Brain microvascular endothelial cell (primary cell): ENCODE data around the gene SLC39A10.

Experiments
- DNase-seq: peaks from one replicate; pipeline ENCODE4 v3.0.0-alpha.2; 2020
- H3K27ac ChIP-seq: fragments of 250-450 bp; sonication (Bioruptor Pico); 2 replicates; pipeline ENCODE4 v1.5.1; 2020; ENCODE audit warnings: mild to moderate bottlenecking, moderate library complexity
- H3K27me3 ChIP-seq: fragments of 250-450 bp; sonication (Bioruptor Pico); replicated peaks from 2 replicates; pipeline ENCODE4 v1.5.1; 2020; ENCODE audit warnings: mild to moderate bottlenecking
- H3K36me3 ChIP-seq: fragments of 250-450 bp; sonication (Bioruptor Pico); replicated peaks from 2 replicates; pipeline ENCODE4 v1.5.1; 2020; ENCODE audit warnings: mild to moderate bottlenecking
- H3K4me3 ChIP-seq: 2 replicates; pipeline ENCODE4 v1.5.1; 2011; ENCODE audit warnings: low read depth, mild to moderate bottlenecking, control low read depth, low read length, moderate library complexity
- CTCF ChIP-seq: IDR thresholded peaks from 2 replicates; pipeline ENCODE4 v1.5.1; 2011; ENCODE audit warnings: low read depth, mild to moderate bottlenecking, moderate library complexity, low read length, control low read depth, inconsistent platforms; ENCODE audit errors: missing control alignments
- in situ Hi-C: cut with HindIII; loops from 2 replicates; pipeline ENCODE4 v1.10.0; 2017; ENCODE audit warnings: low sequenced_read_pairs, low pct_ligation_motif_present

The SLC39A10 gene

GRCh38 chr2:195648787-195649186 lies 8.2 kb upstream of the SLC39A10 start:
- in situ Hi-C loops = no loop called here
- Histone ChIP-seq H3K27me3 (no peaks in the 10 kb centered on the region), H3K36me3 (no peaks in the 10 kb centered on the region), H3K4me3 (no peak overlapping the region), H3K27ac (no peak overlapping the region)
- TF ChIP-seq CTCF = no peak
- DNase-seq = no peak

- DNase-seq = no peak
- H3K27me3 ChIP-seq = no peaks in the 10 kb centered on the region
- H3K27ac ChIP-seq = no peak overlapping the region
- H3K4me3 ChIP-seq = no peak overlapping the region
- no peak for TF ChIP-seq CTCF
- no peaks in the 10 kb centered on the region for H3K36me3 ChIP-seq
- in situ Hi-C loops = loop anchor here (25.0 kb wide), 1 partner anchor 162 kb away; no protein-coding TSS in a partner anchor
Measured at GRCh38 chr2:195649629-195650190, 7.3 kb upstream of the SLC39A10 start.

GRCh38 chr2:195651046-195651445 lies 6.0 kb upstream of the SLC39A10 start:
- no peak overlapping the region for H3K4me3 ChIP-seq
- no peak for DNase-seq
- H3K27me3 ChIP-seq = no peaks in the 10 kb centered on the region
- in situ Hi-C loops = loop anchor here (25.0 kb wide), 1 partner anchor 164 kb away; no protein-coding TSS in a partner anchor
- no peak for TF ChIP-seq CTCF
- H3K36me3 ChIP-seq = no peaks in the 10 kb centered on the region
- H3K27ac ChIP-seq = no peak overlapping the region

GRCh38 chr2:195652911-195653310 lies 4.1 kb upstream of the SLC39A10 start:
- no peaks in the 10 kb centered on the region for H3K27me3 ChIP-seq
- H3K27ac ChIP-seq = no peak overlapping the region
- H3K36me3 ChIP-seq = no peaks in the 10 kb centered on the region
- no peak overlapping the region for H3K4me3 ChIP-seq
- in situ Hi-C loops = loop anchor here (25.0 kb wide), 1 partner anchor 166 kb away; no protein-coding TSS in a partner anchor
- TF ChIP-seq CTCF = no peak
- DNase-seq = no peak

- no peak for DNase-seq
- TF ChIP-seq CTCF = no peak
- H3K27me3 ChIP-seq = no peaks in the 10 kb centered on the region
- H3K4me3 ChIP-seq = peak overlapping the region; percentile 83
- in situ Hi-C loops = loop anchor here (25.0 kb wide), 1 partner anchor 169 kb away; no protein-coding TSS in a partner anchor
- H3K36me3 ChIP-seq = no peaks in the 10 kb centered on the region
- peak overlapping the region; percentile 65 for H3K27ac ChIP-seq
Measured at GRCh38 chr2:195656161-195656858, 716 bp upstream of the SLC39A10 start.
